ENCODE measurements around the gene DUS4L.

GRCh38 chr7:107573537-107573936 lies 9.8 kb downstream of the DUS4L start:
- TF ChIP-seq CTCF (IDR thresholded peaks at IDR 0.05) (no peak), POLR2A (IDR thresholded peaks at IDR 0.05) (no peak)

All from tibial nerve (tissue), 3 donors.